ENCODE data around the gene GXYLT2.

GRCh38 chr3:72860053-72860452 is 27.8 kb upstream of the GXYLT2 start:
- TF ChIP-seq POLR2AphosphoS5 (IDR thresholded peaks at IDR 0.05) (no peak), CTCF (IDR thresholded peaks at IDR 0.05) (no peak)
